Osteocyte (in vitro differentiated cells): ENCODE results near the gene POU3F4. TPM values are rescaled to one million over a fixed set of nuclear protein-coding genes. Genes with fewer than 3 reads are reported as not detected.

Experiments used
- DNase-seq: peaks from one replicate; pipeline ENCODE4 v3.0.0; 2021; ENCODE audit warnings: mixed read lengths; ENCODE audit not compliant: unreplicated experiment; ENCODE audit errors: extremely low spot score
- H3K27ac Mint-ChIP-seq: one replicate; pipeline ENCODE4 v1.8.0; 2021; ENCODE audit warnings: mild to moderate bottlenecking, mixed read lengths; ENCODE audit not compliant: unreplicated experiment
- H3K27me3 Mint-ChIP-seq: one replicate; pipeline ENCODE4 v1.8.0; 2021; ENCODE audit warnings: mixed read lengths; ENCODE audit not compliant: unreplicated experiment
- H3K36me3 Mint-ChIP-seq: one replicate; pipeline ENCODE4 v1.8.0; 2021; ENCODE audit warnings: mixed read lengths; ENCODE audit not compliant: unreplicated experiment
- H3K4me1 Mint-ChIP-seq: one replicate; pipeline ENCODE4 v1.8.0; 2021; ENCODE audit warnings: mixed read lengths; ENCODE audit not compliant: unreplicated experiment
- H3K4me3 Mint-ChIP-seq: one replicate; pipeline ENCODE4 v1.8.0; 2021; ENCODE audit warnings: mild to moderate bottlenecking, moderate library complexity, mixed read lengths; ENCODE audit not compliant: unreplicated experiment
- H3K9me3 Mint-ChIP-seq: one replicate; pipeline ENCODE4 v1.8.0; 2021; ENCODE audit warnings: mixed read lengths; ENCODE audit not compliant: unreplicated experiment
- CTCF ChIP-seq: fragments of 200-600 bp; sonication (generic); IDR thresholded peaks from 2 replicates; pipeline ENCODE4 v1.5.0; 2021; ENCODE audit warnings: antibody characterized with exemption, mild to moderate bottlenecking, moderate library complexity
- long read RNA-seq: library from polyadenylated mRNA; unstranded; transcript quantifications from one replicate; pipeline ENCODE4 v2.0.0, GENCODE V29; 2021
- total RNA-seq: library from RNA; stranded (reverse); gene quantifications from 2 replicates; pipeline ENCODE4 v1.2.1, GENCODE V29; 2021

Gene POU3F4
- total RNA-seq: not detected in 2 replicates
- long read RNA-seq: 0 reads

GRCh38 chrX:83508006-83508405 lies at the start of gene POU3F4:
Gene POU3F4, plus strand, starts transcription at chrX:83508290. Its CDS starts 35 bp downstream, at chrX:83508325.
- no peaks in the 10 kb centered on the region for H3K36me3 Mint-ChIP-seq

GRCh38 chrX:83469551-83469950 lies 38.5 kb upstream of the POU3F4 start:
- Mint-ChIP-seq H3K4me1 (no peaks in the 10 kb centered on the region), H3K27me3 (no peaks in the 10 kb centered on the region), H3K9me3 (peaks cover 29% of the 10 kb centered on the region), H3K4me3 (no peak overlapping the region), H3K36me3 (no peaks in the 10 kb centered on the region), H3K27ac (no peak overlapping the region)
- DNase-seq: no peak
- no peak for TF ChIP-seq CTCF

More at GRCh38 chrX:83508006-83508405, at the start of gene POU3F4:
- no peak for DNase-seq
- no peak within 1 kb of the TSS for H3K27ac Mint-ChIP-seq
- no peak for TF ChIP-seq CTCF
- H3K4me1 Mint-ChIP-seq: peaks cover 2% of the 10 kb centered on the region
- no peak within 1 kb of the TSS for H3K4me3 Mint-ChIP-seq
- H3K27me3 Mint-ChIP-seq: peaks cover 38% of the 10 kb centered on the region
- H3K9me3 Mint-ChIP-seq: peaks cover 12% of the 10 kb centered on the region

GRCh38 chrX:83495898-83496297 lies 12.2 kb upstream of the POU3F4 start:
- no peak overlapping the region for H3K27ac Mint-ChIP-seq
- no peak overlapping the region for H3K4me3 Mint-ChIP-seq
- H3K36me3 Mint-ChIP-seq: no peaks in the 10 kb centered on the region
- no peaks in the 10 kb centered on the region for H3K4me1 Mint-ChIP-seq
- TF ChIP-seq CTCF: no peak
- H3K9me3 Mint-ChIP-seq: peaks cover 3% of the 10 kb centered on the region
- no peaks in the 10 kb centered on the region for H3K27me3 Mint-ChIP-seq
- no peak for DNase-seq

- H3K9me3 Mint-ChIP-seq: no peaks in the 10 kb centered on the region
- H3K27ac Mint-ChIP-seq: no peak overlapping the region
- no peak for DNase-seq
- no peaks in the 10 kb centered on the region for H3K36me3 Mint-ChIP-seq
- no peak overlapping the region for H3K4me3 Mint-ChIP-seq
- H3K27me3 Mint-ChIP-seq: no peaks in the 10 kb centered on the region
- no peaks in the 10 kb centered on the region for H3K4me1 Mint-ChIP-seq
- no peak for TF ChIP-seq CTCF
These were observed 7.1 kb upstream of the POU3F4 start for GRCh38 chrX:83501003-83501402.

- no peaks in the 10 kb centered on the region for H3K27me3 Mint-ChIP-seq
- no peak overlapping the region for H3K4me3 Mint-ChIP-seq
- H3K4me1 Mint-ChIP-seq: no peaks in the 10 kb centered on the region
- H3K36me3 Mint-ChIP-seq: no peaks in the 10 kb centered on the region
- H3K27ac Mint-ChIP-seq: no peak overlapping the region
- TF ChIP-seq CTCF: no peak
- no peak for DNase-seq
- no peaks in the 10 kb centered on the region for H3K9me3 Mint-ChIP-seq
These were observed 6.6 kb upstream of the POU3F4 start for GRCh38 chrX:83501530-83501929.
